ENCODE results near the gene PDCD7. TPM values are rescaled to one million over a fixed set of nuclear protein-coding genes. Genes with fewer than 3 reads are reported as not detected.

Gene PDCD7
- polyA plus RNA-seq, 1 of the 3 experiments (the other 2 are of a cell fraction), result 15.3 TPM

- no peaks in the 10 kb centered on the region for H3K36me3 ChIP-seq (replicated peaks in 1 of 2; ENCODE audit: control insufficient read depth in 1 of 2, insufficient read depth in 2 of 2, low read length in 1 of 2)
- no peak overlapping the region for H3K27ac ChIP-seq (ENCODE audit: low read depth in 2 of 2, low read length in 1 of 2)
- no peak overlapping the region for H3K9ac ChIP-seq
- no peak overlapping the region for H3K4me3 ChIP-seq (ENCODE audit: low read depth in 2 of 2, low read length in 1 of 2)
- TF ChIP-seq RCOR1 (IDR thresholded peaks at IDR 0.05; ENCODE audit: low read length) (no peak), RXRA (IDR thresholded peaks at IDR 0.05; ENCODE audit: borderline replicate concordance, low read depth) (no peak), GATA2 (CRISPR knock-in tag; IDR thresholded peaks at IDR 0.05) (no peak), ZBTB33 (IDR thresholded peaks at IDR 0.05; ENCODE audit: borderline replicate concordance, low read depth) (no peak), RAD21 (IDR thresholded peaks at IDR 0.05; ENCODE audit: low read length) (no peak), FOXM1 (IDR thresholded peaks at IDR 0.05; ENCODE audit: low read depth) (no peak), EP300 (IDR thresholded peaks at IDR 0.05; ENCODE audit: borderline replicate concordance in 1 of 2, low read depth in 1 of 2, low read length in 1 of 2) (no peak), FOSL2 (IDR thresholded peaks at IDR 0.05; ENCODE audit: borderline replicate concordance, low read depth) (no peak), USF2 (IDR thresholded peaks at IDR 0.05; ENCODE audit: borderline replicate concordance, low read depth, low read length) (no peak), MEF2A (IDR thresholded peaks at IDR 0.05; ENCODE audit: borderline replicate concordance, low read depth) (no peak), USF1 (IDR thresholded peaks at IDR 0.05; ENCODE audit: borderline replicate concordance, low read depth) (no peak), FOXJ3 (CRISPR knock-in tag; IDR thresholded peaks at IDR 0.05) (no peak), IRF3 (IDR thresholded peaks at IDR 0.05; ENCODE audit: low read depth, low read length) (no peak)
- H3K79me2 ChIP-seq (ENCODE audit: insufficient read depth), result no peaks in the 10 kb centered on the region
- no peak overlapping the region for H2AFZ ChIP-seq (ENCODE audit: low read depth)
- H3K9me3 ChIP-seq, result no peaks in the 10 kb centered on the region
- H3K4me2 ChIP-seq, result no peak overlapping the region
- POLR2A ChIA-PET, result no interaction called here
- no peaks in the 10 kb centered on the region for H3K9me2 ChIP-seq
- CTCF ChIA-PET, result interaction anchor here (3.3 kb wide), 1 partner anchor 17 kb away, joined by 16 read pairs; no protein-coding TSS in a partner anchor
- peaks cover 0 to 12% of the 10 kb centered on the region in 2 experiments; a peak in 1 of 4 replicates for H3K4me1 ChIP-seq (ENCODE audit: control insufficient read depth in 1 of 2, insufficient read depth in 2 of 2, low read depth in 1 of 2, low read length in 1 of 2)
- H3F3A ChIP-seq (replicated peaks; ENCODE audit: insufficient read depth), result peaks cover 1% of the 10 kb centered on the region
- WGBS (ENCODE audit: low lambda C conversion rate), result 63% methylated on average over 2 of the region's 5 CpGs
- peaks cover 9% of the 10 kb centered on the region; the same call in 1 of the 2 replicates for H3K27me3 ChIP-seq (ENCODE audit: insufficient read depth)
- no peaks in the 10 kb centered on the region for H4K20me1 ChIP-seq (ENCODE audit: insufficient read depth)
- no peak for DNase-seq
These were observed 62.2 kb downstream of the PDCD7 start for GRCh38 chr15:65071381-65071811.
